ENCODE measurements around the gene RXFP3.
A peak's percentile ranks its signal among the peaks of the same experiment; 100 is the strongest.
"Not testable (repeated sequence)": the region's sequence is repeated elsewhere in the genome, so short reads cannot be mapped to it uniquely, and the experiment has no call there.

Gene RXFP3

DNA sequence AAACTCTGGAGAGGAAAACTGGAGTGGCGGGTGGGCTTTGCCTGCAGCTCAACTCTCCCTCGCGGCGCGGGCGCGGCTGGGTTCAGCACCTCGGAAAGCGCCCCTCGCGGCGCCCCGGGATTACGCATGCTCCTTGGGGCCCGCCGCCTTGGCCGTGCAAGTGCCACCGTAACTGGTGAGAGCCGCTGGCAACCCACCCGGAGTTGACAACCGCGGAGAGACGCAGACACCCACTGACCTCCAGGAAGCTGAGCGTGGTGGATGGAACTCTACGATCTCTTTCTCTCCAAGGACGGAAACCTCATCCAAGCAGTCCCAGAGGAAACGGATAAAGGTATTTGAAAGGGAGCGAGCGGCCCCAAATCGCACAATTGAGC lies 194 bp upstream of the RXFP3 start:
- peak; percentile 64 for DNase-seq (ENCODE audit: low spot score)

DNA sequence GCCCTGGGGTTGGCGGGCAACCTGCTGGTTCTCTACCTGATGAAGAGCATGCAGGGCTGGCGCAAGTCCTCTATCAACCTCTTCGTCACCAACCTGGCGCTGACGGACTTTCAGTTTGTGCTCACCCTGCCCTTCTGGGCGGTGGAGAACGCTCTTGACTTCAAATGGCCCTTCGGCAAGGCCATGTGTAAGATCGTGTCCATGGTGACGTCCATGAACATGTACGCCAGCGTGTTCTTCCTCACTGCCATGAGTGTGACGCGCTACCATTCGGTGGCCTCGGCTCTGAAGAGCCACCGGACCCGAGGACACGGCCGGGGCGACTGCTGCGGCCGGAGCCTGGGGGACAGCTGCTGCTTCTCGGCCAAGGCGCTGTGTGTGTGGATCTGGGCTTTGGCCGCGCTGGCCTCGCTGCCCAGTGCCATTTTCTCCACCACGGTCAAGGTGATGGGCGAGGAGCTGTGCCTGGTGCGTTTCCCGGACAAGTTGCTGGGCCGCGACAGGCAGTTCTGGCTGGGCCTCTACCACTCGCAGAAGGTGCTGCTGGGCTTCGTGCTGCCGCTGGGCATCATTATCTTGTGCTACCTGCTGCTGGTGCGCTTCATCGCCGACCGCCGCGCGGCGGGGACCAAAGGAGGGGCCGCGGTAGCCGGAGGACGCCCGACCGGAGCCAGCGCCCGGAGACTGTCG lies 976 bp downstream of the RXFP3 start:
- DNase-seq (ENCODE audit: low spot score) = no peak

GRCh38 chr5:33937707-33938506 lies 1.7 kb downstream of the RXFP3 start:
- no peak for DNase-seq (ENCODE audit: low spot score)

DNA sequence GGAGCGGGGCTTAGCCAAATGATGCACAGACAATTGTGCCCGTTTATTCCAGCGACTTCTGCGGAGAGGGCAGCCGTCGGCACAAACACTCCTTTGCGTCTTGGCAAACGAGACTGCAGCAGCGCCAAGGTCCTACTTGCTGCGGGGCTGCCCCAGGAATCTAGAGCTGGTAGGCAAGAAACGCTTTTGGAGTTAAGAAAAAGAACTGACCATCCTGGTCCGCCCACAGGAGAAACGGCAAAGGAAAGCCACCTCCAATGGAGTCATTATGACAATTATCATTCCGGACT lies 2.3 kb downstream of the RXFP3 start:
- no peak for DNase-seq (ENCODE audit: low spot score)

- DNase-seq (ENCODE audit: low spot score) = no peak
Observed at GRCh38 chr5:33938881-33939280, 2.7 kb downstream of the RXFP3 start.

GRCh38 chr5:33939556-33940262 lies 3.5 kb downstream of the RXFP3 start:
- no peak for DNase-seq (ENCODE audit: low spot score)

DNA sequence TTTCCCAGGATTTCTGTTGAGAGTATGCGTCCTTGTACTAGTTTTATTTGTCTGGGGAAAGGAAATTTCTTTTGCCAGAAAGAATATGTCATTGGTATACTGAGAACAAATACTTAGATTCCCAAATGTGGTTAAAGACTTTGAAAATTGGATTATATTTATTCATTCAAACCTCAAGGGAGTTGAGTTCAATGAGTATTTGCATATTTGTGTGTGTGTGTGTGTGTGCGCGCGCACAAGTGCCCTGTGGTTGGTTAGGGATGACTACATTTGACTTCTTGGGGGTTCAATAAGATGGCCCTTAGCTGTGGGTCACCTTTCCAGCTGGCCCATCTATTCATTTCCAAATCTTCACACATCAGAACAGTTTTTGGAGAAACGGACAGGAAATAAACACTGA lies 4.9 kb downstream of the RXFP3 start:
- no peak for DNase-seq (ENCODE audit: low spot score)

- no peak for DNase-seq (ENCODE audit: low spot score)
Observed at GRCh38 chr5:33944543-33945132, 8.5 kb downstream of the RXFP3 start.

DNA sequence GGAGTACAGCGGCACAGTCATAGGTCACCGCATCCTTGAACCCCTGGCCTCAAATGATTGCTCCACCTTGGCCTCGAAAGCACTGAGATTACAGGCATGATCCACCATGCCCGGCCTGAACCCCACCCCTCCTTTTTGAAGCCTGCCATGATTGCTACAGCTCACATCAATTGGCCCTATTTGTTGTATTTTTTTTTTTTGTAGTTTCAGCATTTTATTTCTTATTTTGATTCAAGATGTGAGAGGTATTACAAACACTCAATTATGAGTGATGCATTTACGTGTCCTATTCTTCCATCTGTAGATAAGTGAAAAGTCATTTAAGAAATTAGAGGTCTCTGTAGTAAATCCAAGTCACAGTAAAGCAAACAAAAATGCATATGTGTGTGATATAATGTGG lies 16.0 kb downstream of the RXFP3 start:
- not testable (repeated sequence) for DNase-seq (ENCODE audit: low spot score)

DNA sequence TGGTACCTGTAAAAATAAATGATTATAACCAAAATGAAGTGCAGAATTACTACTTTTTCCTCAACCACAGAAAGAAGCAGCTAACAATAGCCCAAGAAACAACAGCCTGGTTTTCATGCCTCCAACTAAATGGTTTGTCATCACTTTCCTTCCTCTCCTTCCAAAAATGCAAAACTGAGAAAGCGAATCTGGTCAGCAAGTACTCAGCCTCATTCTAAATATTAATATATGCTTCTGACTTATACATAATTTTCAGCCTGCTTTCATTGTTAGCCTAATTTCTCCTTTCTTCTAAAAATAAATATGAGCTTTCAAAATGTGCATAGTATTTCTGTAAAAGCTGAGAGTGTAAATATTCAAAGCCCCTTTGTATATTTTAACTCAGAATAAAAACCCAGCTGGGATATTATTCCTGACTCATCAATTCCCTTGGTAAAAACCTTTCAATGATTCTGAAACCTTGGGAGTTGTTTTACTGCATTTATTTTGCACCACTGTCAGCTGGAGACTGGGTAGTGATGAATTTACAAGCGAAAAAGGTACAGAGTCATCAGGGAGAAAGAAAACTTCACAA lies 21.5 kb downstream of the RXFP3 start:
- DNase-seq (ENCODE audit: low spot score) = no peak

- no peak for DNase-seq (ENCODE audit: low spot score)
Observed at GRCh38 chr5:33958176-33958575, 22.0 kb downstream of the RXFP3 start.

DNA sequence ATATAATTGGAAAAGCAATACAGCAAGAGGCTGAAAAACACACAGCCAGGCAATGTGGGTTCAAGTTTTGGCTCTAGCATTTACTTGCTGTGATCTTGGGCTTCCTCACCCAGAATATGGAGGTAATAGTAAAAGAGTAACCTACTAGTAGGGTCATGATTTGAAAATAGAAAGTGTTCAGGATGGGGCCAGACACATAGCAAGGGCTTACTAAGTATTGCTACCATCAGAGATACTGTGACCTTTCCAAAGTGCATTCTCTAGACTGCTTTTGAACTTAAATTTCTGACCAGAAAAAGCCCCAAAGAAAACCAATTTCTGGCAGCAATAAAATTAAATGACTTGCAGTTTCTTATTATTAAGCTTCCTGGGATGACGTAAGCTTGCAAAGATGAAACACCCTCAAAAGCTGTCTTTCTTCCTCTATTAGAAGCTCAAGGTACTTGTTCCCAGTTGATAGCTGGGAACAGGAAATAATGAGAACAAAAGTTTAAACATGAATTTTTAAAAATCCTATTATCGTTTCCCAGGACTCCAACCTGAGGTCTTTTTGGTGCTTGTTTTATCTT lies 28.0 kb downstream of the RXFP3 start:
- DNase-seq (ENCODE audit: low spot score) = no peak

DNA sequence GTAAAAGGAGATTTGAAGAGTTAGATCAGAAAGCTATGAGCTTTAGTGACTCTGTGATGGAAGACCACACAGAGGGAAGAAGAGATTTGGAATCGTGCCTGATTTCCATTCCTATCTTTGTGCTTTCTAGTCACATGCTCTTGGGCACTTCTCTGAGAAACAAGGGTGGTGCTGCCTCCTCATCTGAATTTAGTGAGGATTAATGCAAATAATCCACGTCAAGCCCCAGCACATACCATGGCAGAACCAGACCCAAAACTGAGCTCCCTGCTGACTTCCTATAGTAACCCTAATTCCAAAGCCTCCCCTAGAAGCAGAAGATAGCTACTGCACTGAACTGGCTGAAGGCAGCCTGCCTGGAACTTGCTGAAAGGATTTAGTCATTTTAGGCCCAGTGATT lies 30.6 kb downstream of the RXFP3 start:
- no peak for DNase-seq (ENCODE audit: low spot score)

- no peak for DNase-seq (ENCODE audit: low spot score)
Observed at GRCh38 chr5:33968211-33969005, 32.2 kb downstream of the RXFP3 start.

DNA sequence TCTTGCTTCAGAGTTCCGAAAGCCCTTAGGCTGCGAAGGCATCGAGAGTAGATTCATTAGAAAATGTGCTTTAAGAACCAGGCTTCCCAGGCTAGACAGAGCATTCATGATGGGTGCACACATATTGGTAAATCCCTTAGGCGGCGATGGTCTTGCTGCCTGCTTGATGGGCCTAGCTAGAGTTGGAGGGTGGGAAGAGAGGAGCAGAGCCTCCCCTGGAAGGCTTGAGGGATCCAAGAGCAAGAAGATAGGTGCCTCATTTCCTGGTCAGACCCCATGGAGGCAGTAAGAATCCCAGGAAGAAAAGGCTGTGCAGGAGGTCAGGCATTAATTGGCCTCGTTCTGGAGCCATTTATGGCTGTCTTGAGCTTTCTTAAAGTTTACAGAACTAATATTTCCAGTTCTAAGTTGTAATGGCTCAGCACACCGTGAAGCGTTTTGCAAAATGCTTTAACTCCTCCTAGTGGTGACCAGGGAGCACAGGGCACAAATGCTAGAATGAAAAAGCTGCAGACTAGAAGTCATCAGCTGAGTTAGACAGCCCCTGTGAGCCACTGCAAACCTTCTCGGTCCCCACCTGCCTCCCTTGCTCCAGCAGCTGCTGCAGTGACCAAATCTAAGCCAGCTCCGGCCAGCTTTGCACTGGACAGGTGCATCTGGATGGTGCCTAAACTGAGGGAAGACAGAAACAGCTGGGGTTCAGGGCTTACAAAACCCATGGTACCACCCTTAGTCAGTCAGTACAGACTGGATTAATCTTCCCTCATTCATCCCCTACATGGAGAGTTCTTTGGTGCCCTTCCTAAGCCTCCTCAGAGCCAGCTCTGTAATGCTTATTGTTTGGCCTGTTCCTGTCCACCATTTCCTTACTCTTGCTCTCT lies 33.6 kb downstream of the RXFP3 start:
- DNase-seq (ENCODE audit: low spot score) = peak; percentile 29

GRCh38 chr5:33973271-33973670 lies 37.1 kb downstream of the RXFP3 start:
- no peak for DNase-seq (ENCODE audit: low spot score)

DNA sequence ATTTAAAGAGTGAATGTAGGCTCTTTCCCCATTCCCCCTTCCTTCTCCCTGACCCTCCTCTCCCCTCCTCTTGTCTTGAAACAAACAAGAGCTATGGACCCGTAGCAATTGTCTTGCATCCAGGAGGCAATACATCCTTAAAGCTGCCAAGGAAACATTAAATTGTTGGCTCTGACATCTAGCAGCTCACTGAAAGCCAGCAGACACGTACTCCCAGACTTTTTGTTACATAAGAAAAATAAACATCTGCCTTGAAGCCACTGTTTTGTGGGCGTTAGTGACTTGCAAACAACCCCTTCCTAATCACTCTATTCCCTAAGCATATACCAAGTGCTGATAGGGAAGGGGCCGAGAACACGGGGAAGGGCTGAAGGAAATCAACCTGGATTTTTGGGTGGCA lies 39.7 kb downstream of the RXFP3 start:
- DNase-seq (ENCODE audit: low spot score) = no peak

- DNase-seq (ENCODE audit: low spot score) = no peak
Observed at GRCh38 chr5:33976307-33976706, 40.1 kb downstream of the RXFP3 start.

DNA sequence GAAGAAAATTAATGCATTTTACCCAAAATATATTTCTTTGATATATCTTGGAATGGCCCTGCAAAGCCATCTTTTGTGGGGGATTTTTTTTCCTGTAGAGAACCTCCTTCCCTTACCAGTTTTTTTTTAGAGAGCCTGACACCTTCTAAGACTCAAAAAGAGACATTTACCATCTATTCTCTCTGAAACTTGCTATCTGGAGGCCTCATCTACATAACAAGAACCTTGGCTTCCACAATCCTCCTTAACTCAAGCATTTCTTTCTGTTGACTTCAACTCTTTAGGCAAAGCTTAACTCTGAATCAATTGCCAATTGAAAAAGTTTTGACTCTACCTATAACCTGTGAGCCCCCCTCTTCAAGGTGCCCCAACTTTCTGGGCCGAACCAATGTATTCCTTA lies 42.1 kb downstream of the RXFP3 start:
- DNase-seq (ENCODE audit: low spot score) = no peak

DNA sequence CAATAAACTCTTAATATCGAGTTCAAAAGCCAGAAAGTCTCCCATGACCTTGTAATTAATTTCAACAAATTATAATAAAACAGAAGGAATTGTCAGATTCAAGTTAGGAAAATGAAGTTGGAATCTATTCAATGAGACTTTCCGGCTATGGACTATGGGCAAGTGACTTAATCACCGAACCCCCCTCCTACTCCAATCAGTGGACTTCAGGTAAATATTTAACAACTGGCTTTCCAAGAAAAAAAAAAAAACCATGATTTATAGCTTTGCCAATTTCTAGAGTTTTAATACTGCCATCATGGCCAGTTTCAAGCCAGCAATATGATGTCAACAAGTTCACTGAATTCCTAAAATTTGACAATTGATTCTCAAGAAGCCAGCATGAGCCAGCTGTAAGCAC lies 43.8 kb downstream of the RXFP3 start:
- DNase-seq (ENCODE audit: low spot score) = no peak
